HepG2 (cell line): Measurements from ENCODE around the gene STK32B. TPM values are rescaled to one million over a fixed set of nuclear protein-coding genes. Genes with fewer than 3 reads are reported as not detected.

Experiments used
- ATAC-seq: fragments of 200-7000 bp; cut with Tn5 transposase; 3 replicates; pipeline ENCODE4 v1.9.1; 2020; ENCODE audit warnings: mild to moderate bottlenecking, moderate library complexity
- BruUV-seq: library from RNA; stranded (reverse); fragments of 400-500 nt; replicated peaks from 2 replicates; lab custom pipeline; 2021; lab: Mats Ljungman, UMichigan
- CTCF ChIA-PET: fragments of 300-600 bp; formaldehyde crosslinking; extraction: SDS; loops from one replicate; lab custom pipeline; 2021; ENCODE audit warnings: low total read pairs, inconsistent platforms, low intra/inter-chr PET ratio; lab: Yijun Ruan, JAX
- POLR2A ChIA-PET: fragments of 350-600 bp; sonication (Branson Sonifier 250); formaldehyde crosslinking; loops from one replicate; lab custom pipeline; 2020; ENCODE audit warnings: antibody characterized with exemption, inconsistent platforms; lab: Yijun Ruan, JAX
- DNase-seq: peaks from one replicate; pipeline ENCODE4 v3.0.0-alpha.2; 2015; ENCODE audit warnings: low spot score
- FAIRE-seq: peaks from 3 replicates; lab custom pipeline; 2011; peaks lifted over from hg19 to GRCh38; lab: Jason Lieb, UNC
- H2AFZ ChIP-seq: one replicate; pipeline ENCODE4 v1.6.1; 2011; ENCODE audit warnings: low read length, inconsistent platforms
- H3K27ac ChIP-seq: fragments of 300-600 bp; 3 replicates; pipeline ENCODE4 v1.8.0; 2011; ENCODE audit warnings: mixed run types, mild to moderate bottlenecking, mixed read lengths, low read length, inconsistent platforms; ENCODE audit not compliant: insufficient read depth; ENCODE audit errors: extremely low read length
- H3K27me3 ChIP-seq, 2 experiments: fragments of 200-600 bp in 1 of 2; 2 replicates in 1 of 2; 3 replicates in 1 of 2; pipeline versions ENCODE4 v1.6.0 to v1.8.0; 2011; ENCODE audit warnings: low read length in 2 of 2, mild to moderate bottlenecking in 2 of 2, moderate library complexity in 2 of 2, inconsistent platforms in 1 of 2; ENCODE audit not compliant: insufficient read depth in 2 of 2, control insufficient read depth in 1 of 2
- H3K36me3 ChIP-seq, 2 experiments: fragments of 200-600 bp in 1 of 2; replicated peaks in 1 of 2; 2 replicates in 1 of 2; 3 replicates in 1 of 2; pipeline versions ENCODE4 v1.5.1 to v1.8.0; 2011; ENCODE audit warnings: low read length in 2 of 2, inconsistent platforms in 1 of 2; ENCODE audit not compliant: insufficient read depth in 2 of 2, control insufficient read depth in 1 of 2
- H3K4me1 ChIP-seq: 2 replicates; pipeline ENCODE4 v1.5.1; 2012; ENCODE audit warnings: low read length, inconsistent platforms; ENCODE audit not compliant: insufficient read depth
- H3K4me2 ChIP-seq: 2 replicates; pipeline ENCODE4 v1.6.0; 2011; ENCODE audit warnings: low read depth, low read length, inconsistent platforms
- H3K4me3 ChIP-seq, 3 experiments: fragments of 200-600 bp in 1 of 3; sonication (generic), shearing (Covaris generic) in 1 of 3; replicated peaks in 1 of 3; 2 replicates each; pipeline ENCODE4 v1.5.1; 2011 to 2016; ENCODE audit warnings: low read length in 3 of 3, inconsistent platforms in 2 of 3, low read depth in 2 of 3, mild to moderate bottlenecking in 2 of 3, control low read depth in 1 of 3, mixed read lengths in 1 of 3; ENCODE audit not compliant: insufficient read depth in 1 of 3
- H3K79me2 ChIP-seq: one replicate; pipeline ENCODE4 v1.6.1; 2011; ENCODE audit warnings: low read length, inconsistent platforms; ENCODE audit not compliant: insufficient read depth
- H3K9ac ChIP-seq: 2 replicates; pipeline ENCODE4 v1.6.0; 2011; ENCODE audit warnings: mild to moderate bottlenecking, low read depth, low read length, inconsistent platforms; ENCODE audit not compliant: insufficient read depth
- H3K9me3 ChIP-seq: 2 replicates; pipeline ENCODE4 v1.5.1; 2012; ENCODE audit warnings: mild to moderate bottlenecking, low read length
- H4K20me1 ChIP-seq: 2 replicates; pipeline ENCODE4 v1.6.0; 2011; ENCODE audit warnings: inconsistent platforms, mild to moderate bottlenecking, low read length, moderate library complexity; ENCODE audit not compliant: insufficient read depth
- FOSL2 ChIP-seq: sonication (generic); formaldehyde crosslinking; IDR thresholded peaks from 2 replicates; pipeline ENCODE4 v1.4.0; 2020; ENCODE audit warnings: missing genetic modification reagents
- HMGA1 ChIP-seq: sonication (generic); formaldehyde crosslinking; conservative IDR thresholded peaks from 2 replicates; pipeline ENCODE4 v1.4.0; 2020; ENCODE audit warnings: missing genetic modification reagents
- KLF16 ChIP-seq, 2 experiments: sonication (generic) in 1 of 2; formaldehyde crosslinking in 1 of 2; IDR thresholded peaks; 2 replicates each; pipeline versions ENCODE4 v1.6.1 to v1.8.0; 2016 to 2023; ENCODE audit warnings: missing genetic modification reagents in 2 of 2, missing compliant biosample characterization in 1 of 2
- PCBP1 ChIP-seq: fragments of 200-400 bp; formaldehyde crosslinking; IDR thresholded peaks from 2 replicates; pipeline ENCODE4 v1.6.1; 2017; ENCODE audit warnings: mild to moderate bottlenecking, low read depth, low read length, borderline replicate concordance
- SP140L ChIP-seq: sonication (generic); formaldehyde crosslinking; IDR thresholded peaks from 2 replicates; pipeline ENCODE4 v1.4.0; 2020; ENCODE audit warnings: missing genetic modification reagents, borderline replicate concordance
- TCF12 ChIP-seq, 2 experiments: fragments of 450-650 bp in 1 of 2; sonication (generic) in 1 of 2; formaldehyde crosslinking in 1 of 2; IDR thresholded peaks; 2 replicates each; pipeline versions ENCODE4 v1.6.1 to v1.8.0; 2017 to 2022; ENCODE audit warnings: antibody characterized with exemption in 1 of 2, mild to moderate bottlenecking in 1 of 2, missing genetic modification reagents in 1 of 2, moderate library complexity in 1 of 2
- TEF ChIP-seq: sonication (generic); formaldehyde crosslinking; IDR thresholded peaks from 2 replicates; pipeline ENCODE4 v1.5.0; 2020; ENCODE audit warnings: missing genetic modification reagents
- ZFP36L2 ChIP-seq: sonication (generic); formaldehyde crosslinking; IDR thresholded peaks from 2 replicates; pipeline ENCODE4 v1.4.0; 2020; ENCODE audit warnings: missing genetic modification reagents
- ZNF510 ChIP-seq: sonication (generic); formaldehyde crosslinking; IDR thresholded peaks from 2 replicates; pipeline ENCODE4 v1.4.0; 2020; ENCODE audit warnings: low read depth, mild to moderate bottlenecking, missing genetic modification reagents
- ZNF550 ChIP-seq: sonication (generic); formaldehyde crosslinking; IDR thresholded peaks from 2 replicates; pipeline ENCODE4 v1.4.0; 2020; ENCODE audit warnings: mild to moderate bottlenecking, missing genetic modification reagents, borderline replicate concordance
- ZNF557 ChIP-seq: sonication (generic); formaldehyde crosslinking; IDR thresholded peaks from 2 replicates; pipeline ENCODE4 v1.4.0; 2020; ENCODE audit warnings: missing genetic modification reagents
- WGBS: methylation state at CpG from one replicate; pipeline ENCODE4 v1.1.6; 2017; ENCODE audit warnings: low lambda C conversion rate; 5-methylcytosine and 5-hydroxymethylcytosine counted together
- in situ Hi-C: cut with HindIII; loops from 2 replicates; pipeline ENCODE4 v1.10.0; 2017; ENCODE audit warnings: low pct_unique_long_range_greater_than_20kb; ENCODE audit not compliant: extremely low pct_ligation_motif_present
- intact Hi-C: fragments of 100-400 bp; cut with micrococcal nuclease; formaldehyde crosslinking; loops from one replicate; pipeline ENCODE4 v1.10.0; 2022; ENCODE audit not compliant: unreplicated experiment
- polyA plus RNA-seq, 8 experiments: library from polyadenylated mRNA; depleted of rRNA in 3 of 8; stranded (reverse) in 7 of 8; unstranded in 1 of 8; fragments of >200 nt; fragmentation: Illumina TruSeq in 4 of 8; extraction: Trizol in 4 of 8; gene quantifications; 2 replicates each; pipeline versions ENCODE4 v1.2.1 to v1.2.3, GENCODE V29; 2011 to 2016; ENCODE audit warnings: low read depth in 4 of 8, missing spikeins in 1 of 8, mixed read lengths in 1 of 8; ENCODE audit not compliant: insufficient read depth in 1 of 8
- total RNA-seq, 5 experiments: library from RNA; depleted of rRNA; stranded (reverse); fragments of >200 nt; fragmentation: Illumina TruSeq; extraction: Trizol; gene quantifications; 2 replicates each; pipeline ENCODE4 v1.2.3, GENCODE V29; 2016; ENCODE audit warnings: low read depth in 1 of 5
- TF ChIP-seq, protein P1 (sequence below): sonication (generic); formaldehyde crosslinking; IDR thresholded peaks from 2 replicates; pipeline ENCODE4 v1.8.1; 2023; ENCODE audit warnings: mild to moderate bottlenecking, inconsistent platforms, moderate library complexity, missing genetic modification reagents, borderline replicate concordance
- TF ChIP-seq, protein P2 (sequence below): sonication (generic); formaldehyde crosslinking; conservative IDR thresholded peaks from 2 replicates; pipeline ENCODE4 v1.4.0; 2020; ENCODE audit warnings: missing genetic modification reagents
- TF ChIP-seq, protein P3 (sequence below): sonication (generic); formaldehyde crosslinking; IDR thresholded peaks from 2 replicates; pipeline ENCODE4 v1.8.0; 2022; ENCODE audit warnings: mild to moderate bottlenecking, missing genetic modification reagents, moderate library complexity

Gene STK32B
- total and polyA plus RNA-seq, 2 of the 13 experiments (the other 11 are each of a cell fraction or from before 2014, with no cell fraction given) = not detected

GRCh38 chr4:5192271-5192670 is 141.0 kb downstream of the STK32B start (continued):
- TF ChIP-seq, protein P1, sequence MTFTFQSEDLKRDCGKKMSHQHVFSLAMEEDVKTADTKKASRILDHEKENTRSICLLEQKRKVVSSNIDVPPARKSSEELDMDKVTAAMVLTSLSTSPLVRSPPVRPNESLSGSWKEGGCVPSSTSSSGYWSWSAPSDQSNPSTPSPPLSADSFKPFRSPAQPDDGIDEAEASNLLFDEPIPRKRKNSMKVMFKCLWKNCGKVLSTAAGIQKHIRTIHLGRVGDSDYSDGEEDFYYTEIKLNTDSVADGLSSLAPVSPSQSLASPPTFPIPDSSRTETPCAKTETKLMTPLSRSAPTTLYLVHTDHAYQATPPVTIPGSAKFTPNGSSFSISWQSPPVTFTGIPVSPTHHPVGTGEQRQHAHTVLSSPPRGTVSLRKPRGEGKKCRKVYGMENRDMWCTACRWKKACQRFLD = no peak

DNA sequence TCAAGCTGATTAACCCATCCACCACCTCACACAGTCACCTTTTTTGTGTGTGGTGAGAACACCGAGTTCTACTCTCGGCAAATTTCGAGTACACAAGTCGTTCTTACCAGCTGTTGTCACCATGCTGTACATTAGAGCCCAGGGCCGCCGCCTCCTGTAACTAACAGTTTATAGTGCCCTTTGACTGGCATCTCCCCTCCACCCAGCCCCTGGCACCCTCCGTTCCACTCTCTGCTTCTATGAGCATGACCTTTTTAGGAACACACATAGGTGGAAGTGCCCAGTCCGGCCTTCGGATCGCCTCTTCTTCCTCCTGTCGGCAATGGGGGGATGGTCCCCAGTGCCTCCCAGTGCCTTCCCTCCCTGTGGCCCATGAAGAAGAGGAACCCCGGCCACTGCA is 141.4 kb downstream of the STK32B start:
- no TSS peak for BruUV-seq
- Histone ChIP-seq H3K4me2 (no peak overlapping the region), H3K4me3 (no peak overlapping the region), H3K27me3 (peaks cover 4 to 37% of the 10 kb centered on the region in 2 experiments; a peak in 4 of 5 replicates), H2AFZ (no peak overlapping the region), H3K4me1 (no peaks in the 10 kb centered on the region), H3K36me3 (no peaks in the 10 kb centered on the region), H3K79me2 (no peaks in the 10 kb centered on the region), H3K27ac (no peak overlapping the region), H3K9ac (no peak overlapping the region), H4K20me1 (no peaks in the 10 kb centered on the region), H3K9me3 (no peaks in the 10 kb centered on the region)
- TF ChIP-seq ZNF557 (CRISPR knock-in tag) (no peak), ZNF510 (CRISPR knock-in tag) (no peak), ZFP36L2 (no peak), SP140L (CRISPR knock-in tag) (no peak), TCF12 (IDR thresholded peaks at IDR 0.05) (no peak), TCF12 (CRISPR knock-in tag; IDR thresholded peaks at IDR 0.05) (no peak), KLF16 (CRISPR knock-in tag; IDR thresholded peaks at IDR 0.05) (no peak), HMGA1 (CRISPR knock-in tag) (no peak), FOSL2 (CRISPR knock-in tag) (no peak), ZNF550 (CRISPR knock-in tag) (no peak), TEF (CRISPR knock-in tag) (no peak), PCBP1 (no peak)
- TF ChIP-seq, protein P2, sequence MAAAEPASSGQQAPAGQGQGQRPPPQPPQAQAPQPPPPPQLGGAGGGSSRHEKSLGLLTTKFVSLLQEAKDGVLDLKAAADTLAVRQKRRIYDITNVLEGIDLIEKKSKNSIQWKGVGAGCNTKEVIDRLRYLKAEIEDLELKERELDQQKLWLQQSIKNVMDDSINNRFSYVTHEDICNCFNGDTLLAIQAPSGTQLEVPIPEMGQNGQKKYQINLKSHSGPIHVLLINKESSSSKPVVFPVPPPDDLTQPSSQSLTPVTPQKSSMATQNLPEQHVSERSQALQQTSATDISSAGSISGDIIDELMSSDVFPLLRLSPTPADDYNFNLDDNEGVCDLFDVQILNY (CRISPR knock-in tag) = no peak
- TF ChIP-seq, protein P3, sequence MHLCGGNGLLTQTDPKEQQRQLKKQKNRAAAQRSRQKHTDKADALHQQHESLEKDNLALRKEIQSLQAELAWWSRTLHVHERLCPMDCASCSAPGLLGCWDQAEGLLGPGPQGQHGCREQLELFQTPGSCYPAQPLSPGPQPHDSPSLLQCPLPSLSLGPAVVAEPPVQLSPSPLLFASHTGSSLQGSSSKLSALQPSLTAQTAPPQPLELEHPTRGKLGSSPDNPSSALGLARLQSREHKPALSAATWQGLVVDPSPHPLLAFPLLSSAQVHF (CRISPR knock-in tag) = no peak
- DNase-seq = no peak
- in situ Hi-C loops (no loop called here), intact Hi-C loops (no loop called here)
- CTCF ChIA-PET = no interaction called here
- no peak for FAIRE-seq
- 17% methylated on average over 10 of the region's 12 CpGs for WGBS
- no peak for ATAC-seq
- POLR2A ChIA-PET = no interaction called here
